ENCODE data around the gene EML2.

Gene EML2

DNA sequence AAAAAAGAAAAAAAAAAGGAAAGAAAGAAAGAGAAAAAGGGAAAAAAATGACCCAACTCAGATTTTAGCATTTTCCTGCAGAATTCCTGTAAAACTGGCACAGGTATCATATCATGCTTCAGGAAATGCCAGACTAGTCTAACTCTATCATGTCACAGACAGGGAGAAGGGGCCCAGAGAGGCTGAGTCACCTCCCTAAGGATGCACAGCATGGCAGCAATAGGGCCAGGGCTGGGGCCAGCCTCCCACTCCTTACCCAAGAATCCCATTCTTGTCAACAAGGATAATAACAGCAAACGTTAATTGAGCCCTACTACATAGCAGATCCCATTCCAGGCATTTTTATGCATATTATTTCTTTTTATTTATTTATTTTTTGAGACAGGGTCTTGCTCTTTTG, 45.7 kb downstream of the EML2 start:
- H3K4me1 ChIP-seq (ENCODE audit: control insufficient read depth, low read length): peaks cover 11% of the 10 kb centered on the region
- H3K36me3 ChIP-seq (ENCODE audit: control insufficient read depth, low read length): no peaks in the 10 kb centered on the region
- no peaks in the 10 kb centered on the region; the same call in 1 of the 2 replicates for H3F3A ChIP-seq (ENCODE audit: control insufficient read depth, insufficient read depth)
- H3K9me2 ChIP-seq (replicated peaks; ENCODE audit: control insufficient read depth, low read length): no peaks in the 10 kb centered on the region
- H3K9me3 ChIP-seq (ENCODE audit: control insufficient read depth, insufficient read depth, low read length): no peaks in the 10 kb centered on the region
- TF ChIP-seq, protein P1, sequence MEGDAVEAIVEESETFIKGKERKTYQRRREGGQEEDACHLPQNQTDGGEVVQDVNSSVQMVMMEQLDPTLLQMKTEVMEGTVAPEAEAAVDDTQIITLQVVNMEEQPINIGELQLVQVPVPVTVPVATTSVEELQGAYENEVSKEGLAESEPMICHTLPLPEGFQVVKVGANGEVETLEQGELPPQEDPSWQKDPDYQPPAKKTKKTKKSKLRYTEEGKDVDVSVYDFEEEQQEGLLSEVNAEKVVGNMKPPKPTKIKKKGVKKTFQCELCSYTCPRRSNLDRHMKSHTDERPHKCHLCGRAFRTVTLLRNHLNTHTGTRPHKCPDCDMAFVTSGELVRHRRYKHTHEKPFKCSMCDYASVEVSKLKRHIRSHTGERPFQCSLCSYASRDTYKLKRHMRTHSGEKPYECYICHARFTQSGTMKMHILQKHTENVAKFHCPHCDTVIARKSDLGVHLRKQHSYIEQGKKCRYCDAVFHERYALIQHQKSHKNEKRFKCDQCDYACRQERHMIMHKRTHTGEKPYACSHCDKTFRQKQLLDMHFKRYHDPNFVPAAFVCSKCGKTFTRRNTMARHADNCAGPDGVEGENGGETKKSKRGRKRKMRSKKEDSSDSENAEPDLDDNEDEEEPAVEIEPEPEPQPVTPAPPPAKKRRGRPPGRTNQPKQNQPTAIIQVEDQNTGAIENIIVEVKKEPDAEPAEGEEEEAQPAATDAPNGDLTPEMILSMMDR (IDR thresholded peaks at IDR 0.05; ENCODE audit: low read depth, low read length, poor library complexity, severe bottlenecking): no peak
- no peak for TF ChIP-seq EZH2phosphoT487 (IDR thresholded peaks at IDR 0.05; ENCODE audit: borderline replicate concordance, low read length)
- H3K4me3 ChIP-seq (ENCODE audit: low read length): no peak overlapping the region
- H3K79me2 ChIP-seq (ENCODE audit: control insufficient read depth, low read length): no peaks in the 10 kb centered on the region
- no peaks in the 10 kb centered on the region for H4K20me1 ChIP-seq (ENCODE audit: control insufficient read depth, insufficient read depth, low read depth, low read length)
- H3K27me3 ChIP-seq (ENCODE audit: control insufficient read depth, low read length): peaks cover 25% of the 10 kb centered on the region
- H3K4me2 ChIP-seq (ENCODE audit: low read length): no peak overlapping the region
- no peak overlapping the region for H3K27ac ChIP-seq (ENCODE audit: low read depth, low read length)

DNA sequence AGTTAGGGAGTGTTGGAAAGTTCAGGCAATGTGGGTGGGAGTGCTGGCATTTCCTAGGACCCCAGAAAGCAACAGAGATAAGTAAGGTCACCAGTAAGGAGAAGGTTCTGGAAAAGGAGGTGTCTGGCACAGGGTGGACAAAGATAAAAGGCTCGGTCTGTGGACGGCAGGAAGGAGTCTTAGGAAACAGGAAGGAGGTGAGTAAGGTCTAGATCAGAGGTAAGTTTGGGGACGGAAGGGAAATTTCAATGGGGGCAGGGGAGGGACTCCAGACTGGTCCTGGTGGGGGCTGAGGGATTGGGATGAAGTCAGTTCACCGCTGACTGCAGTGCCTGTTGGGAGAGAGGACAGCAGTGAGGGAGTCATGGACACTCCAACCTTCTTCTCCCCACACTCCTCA, 46.8 kb downstream of the EML2 start:
- no peak overlapping the region for H3K27ac ChIP-seq (ENCODE audit: low read depth, low read length)
- TF ChIP-seq, protein P1 (IDR thresholded peaks at IDR 0.05; ENCODE audit: low read depth, low read length, poor library complexity, severe bottlenecking): no peak
- no peak for TF ChIP-seq EZH2phosphoT487 (IDR thresholded peaks at IDR 0.05; ENCODE audit: borderline replicate concordance, low read length)
- no peak overlapping the region for H3K4me3 ChIP-seq (ENCODE audit: low read length)
- H3K9me3 ChIP-seq (ENCODE audit: control insufficient read depth, insufficient read depth, low read length): no peaks in the 10 kb centered on the region
- peaks cover 14% of the 10 kb centered on the region for H3K27me3 ChIP-seq (ENCODE audit: control insufficient read depth, low read length)
- no peaks in the 10 kb centered on the region for H4K20me1 ChIP-seq (ENCODE audit: control insufficient read depth, insufficient read depth, low read depth, low read length)
- H3K4me1 ChIP-seq (ENCODE audit: control insufficient read depth, low read length): 0 out of 2 replicates have a peak, but pooled peaks cover 4% of the 10 kb centered on the region
- H3F3A ChIP-seq (ENCODE audit: control insufficient read depth, insufficient read depth): no peaks in the 10 kb centered on the region; the same call in 1 of the 2 replicates
- no peaks in the 10 kb centered on the region for H3K9me2 ChIP-seq (replicated peaks; ENCODE audit: control insufficient read depth, low read length)
- no peaks in the 10 kb centered on the region for H3K79me2 ChIP-seq (ENCODE audit: control insufficient read depth, low read length)
- H3K36me3 ChIP-seq (ENCODE audit: control insufficient read depth, low read length): no peaks in the 10 kb centered on the region
- H3K4me2 ChIP-seq (ENCODE audit: low read length): no peak overlapping the region

DNA sequence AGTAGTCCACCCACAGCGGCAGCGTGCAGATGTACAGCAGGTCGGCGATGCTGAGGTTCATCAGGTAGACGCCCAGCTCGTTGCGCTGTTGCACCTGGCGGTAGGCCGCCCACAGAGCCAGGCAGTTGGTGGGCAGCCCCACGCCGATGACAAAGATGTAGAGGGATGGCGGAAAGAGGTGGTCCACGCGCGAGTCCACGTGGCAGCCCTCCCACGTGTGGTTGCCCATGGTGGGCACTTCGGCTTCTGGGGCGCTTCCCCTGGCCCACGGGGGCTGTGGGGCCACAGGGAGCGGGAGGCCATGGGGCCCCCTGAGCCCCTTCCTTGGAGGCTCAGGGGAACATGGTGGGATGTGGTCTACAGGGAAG, 47.6 kb downstream of the EML2 start:
- TF ChIP-seq EZH2phosphoT487 (IDR thresholded peaks at IDR 0.05; ENCODE audit: borderline replicate concordance, low read length): no peak
- TF ChIP-seq, protein P1 (IDR thresholded peaks at IDR 0.05; ENCODE audit: low read depth, low read length, poor library complexity, severe bottlenecking): no peak

More for the DNA sequence above, 47.6 kb downstream of the EML2 start:
- Histone ChIP-seq H3K9me3 (ENCODE audit: control insufficient read depth, insufficient read depth, low read length) (no peaks in the 10 kb centered on the region), H3F3A (ENCODE audit: control insufficient read depth, insufficient read depth) (no peaks in the 10 kb centered on the region; the same call in 1 of the 2 replicates), H3K79me2 (ENCODE audit: control insufficient read depth, low read length) (no peaks in the 10 kb centered on the region), H3K27me3 (ENCODE audit: control insufficient read depth, low read length) (peaks cover 8% of the 10 kb centered on the region), H3K4me1 (ENCODE audit: control insufficient read depth, low read length) (0 out of 2 replicates have a peak, but pooled peaks cover 4% of the 10 kb centered on the region), H3K36me3 (ENCODE audit: control insufficient read depth, low read length) (no peaks in the 10 kb centered on the region), H3K9me2 (replicated peaks; ENCODE audit: control insufficient read depth, low read length) (no peaks in the 10 kb centered on the region), H3K4me2 (ENCODE audit: low read length) (no peak overlapping the region), H3K27ac (ENCODE audit: low read depth, low read length) (no peak overlapping the region), H3K4me3 (ENCODE audit: low read length) (no peak overlapping the region), H4K20me1 (ENCODE audit: control insufficient read depth, insufficient read depth, low read depth, low read length) (no peaks in the 10 kb centered on the region)
